Ascending aorta (tissue), 2 donors: ENCODE measurements around the gene AP3B1. TPM values are rescaled to one million over a fixed set of nuclear protein-coding genes. Genes with fewer than 3 reads are reported as not detected.

ENCODE experiments used
- DNase-seq, 2 donors: peaks; one replicate each; pipeline ENCODE4 v3.0.0-alpha.2; 2019; ENCODE audit warnings: low spot score in 2 of 2
- H3K27ac ChIP-seq, 2 donors: fragments of 200-600 bp; sonication (generic); one replicate each; pipeline ENCODE4 v1.5.1; 2016 to 2017; ENCODE audit warnings: mild to moderate bottlenecking in 1 of 2
- H3K27me3 ChIP-seq: fragments of 200-600 bp; sonication (generic); one replicate; pipeline ENCODE4 v1.5.1; 2017
- H3K36me3 ChIP-seq, 2 donors: fragments of 200-600 bp; sonication (generic); one replicate each; pipeline ENCODE4 v1.5.1; 2016
- H3K4me1 ChIP-seq, 2 donors: fragments of 200-600 bp; sonication (generic); one replicate each; pipeline ENCODE4 v1.5.1; 2016 to 2017; ENCODE audit warnings: mild to moderate bottlenecking in 1 of 2
- H3K4me3 ChIP-seq, 2 donors: fragments of 200-600 bp; sonication (generic); one replicate each; pipeline ENCODE4 v1.5.1; 2016 to 2017; ENCODE audit warnings: mild to moderate bottlenecking in 1 of 2
- H3K9me3 ChIP-seq, 2 donors: fragments of 200-600 bp; sonication (generic); one replicate each; pipeline ENCODE4 v1.5.1; 2016
- intact Hi-C: fragments of 100-400 bp; cut with DNase I; formaldehyde crosslinking; loops from one replicate; pipeline ENCODE4 v1.15.1; 2023
- total RNA-seq: library from RNA; depleted of rRNA; stranded (reverse); fragments of >200 nt; gene quantifications from one replicate; pipeline ENCODE4 v1.1.0, GENCODE V29; 2016
- TF ChIP-seq, protein P1 (sequence below), 3 experiments: fragments of 200-600 bp in 2 of 3; fragments of 450-650 bp in 1 of 3; sonication (generic) in 2 of 3; IDR thresholded peaks; one replicate each; pipeline ENCODE4 v1.5.1; 2016 to 2019; ENCODE audit warnings: antibody characterized with exemption in 3 of 3, mild to moderate bottlenecking in 1 of 3, moderate library complexity in 1 of 3

Gene AP3B1
- total RNA-seq, 1 donor from 2014 or later, result 37.3 TPM

DNA sequence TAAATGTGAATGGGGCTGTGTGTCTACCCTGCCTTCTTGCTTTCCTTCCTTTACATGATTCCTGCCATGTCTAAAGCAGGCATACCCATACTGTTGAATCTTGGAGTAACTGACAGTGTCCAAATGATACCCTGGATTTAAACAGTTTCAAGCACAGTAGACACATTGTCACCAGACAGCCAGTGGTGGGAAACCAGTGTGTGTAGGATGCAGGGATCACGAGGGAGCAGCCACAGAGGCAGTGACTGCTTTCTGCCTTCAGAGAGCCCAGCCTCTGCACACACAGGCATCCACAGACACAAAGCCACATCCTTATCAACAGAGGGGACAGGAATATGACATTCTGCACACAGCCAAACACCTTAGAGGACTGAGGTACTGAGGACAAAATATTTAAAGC lies 334.2 kb downstream of the AP3B1 start:
- Histone ChIP-seq H3K27ac (no peak overlapping the region), H3K27me3 (no peaks in the 10 kb centered on the region), H3K9me3 (no peaks in the 10 kb centered on the region), H3K4me3 (no peak overlapping the region), H3K36me3 (no peaks in the 10 kb centered on the region), H3K4me1 (no peaks in the 10 kb centered on the region)
- TF ChIP-seq, protein P1, sequence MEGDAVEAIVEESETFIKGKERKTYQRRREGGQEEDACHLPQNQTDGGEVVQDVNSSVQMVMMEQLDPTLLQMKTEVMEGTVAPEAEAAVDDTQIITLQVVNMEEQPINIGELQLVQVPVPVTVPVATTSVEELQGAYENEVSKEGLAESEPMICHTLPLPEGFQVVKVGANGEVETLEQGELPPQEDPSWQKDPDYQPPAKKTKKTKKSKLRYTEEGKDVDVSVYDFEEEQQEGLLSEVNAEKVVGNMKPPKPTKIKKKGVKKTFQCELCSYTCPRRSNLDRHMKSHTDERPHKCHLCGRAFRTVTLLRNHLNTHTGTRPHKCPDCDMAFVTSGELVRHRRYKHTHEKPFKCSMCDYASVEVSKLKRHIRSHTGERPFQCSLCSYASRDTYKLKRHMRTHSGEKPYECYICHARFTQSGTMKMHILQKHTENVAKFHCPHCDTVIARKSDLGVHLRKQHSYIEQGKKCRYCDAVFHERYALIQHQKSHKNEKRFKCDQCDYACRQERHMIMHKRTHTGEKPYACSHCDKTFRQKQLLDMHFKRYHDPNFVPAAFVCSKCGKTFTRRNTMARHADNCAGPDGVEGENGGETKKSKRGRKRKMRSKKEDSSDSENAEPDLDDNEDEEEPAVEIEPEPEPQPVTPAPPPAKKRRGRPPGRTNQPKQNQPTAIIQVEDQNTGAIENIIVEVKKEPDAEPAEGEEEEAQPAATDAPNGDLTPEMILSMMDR (IDR thresholded peaks at IDR 0.05), result no peak
- intact Hi-C loops, result no loop called here
- no peak for DNase-seq

DNA sequence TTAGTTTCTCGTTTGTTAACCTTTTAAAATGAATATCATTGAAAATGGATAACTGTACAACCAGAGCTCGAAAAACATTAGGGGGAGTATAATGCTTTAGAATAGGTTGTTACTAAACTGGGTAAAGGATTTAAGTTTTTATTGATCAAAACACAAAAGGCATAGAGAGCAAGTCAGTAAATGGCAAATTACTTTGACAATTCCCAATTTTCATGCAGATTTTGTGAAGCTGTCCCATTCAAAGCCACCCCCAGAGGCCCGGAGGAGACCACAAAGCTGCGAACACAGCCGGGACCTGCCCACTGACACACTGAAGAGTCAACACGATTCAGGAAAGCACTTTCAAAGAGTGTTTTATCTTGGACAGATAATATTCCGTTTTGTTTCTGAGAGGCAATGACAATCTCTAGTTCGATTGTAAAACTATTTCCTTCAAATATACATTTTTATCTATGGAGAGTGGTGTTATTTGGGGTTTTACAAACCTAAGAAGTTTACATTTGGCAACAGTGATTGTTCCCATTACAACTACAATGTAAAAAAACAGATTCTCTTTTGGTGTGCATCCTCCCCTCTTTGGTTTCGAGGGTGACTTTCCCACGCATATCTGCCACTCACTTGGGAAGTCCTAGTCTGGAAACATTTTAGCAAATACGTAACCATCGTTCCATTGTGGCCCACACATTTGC lies 335.7 kb downstream of the AP3B1 start:
- H3K9me3 ChIP-seq, result no peaks in the 10 kb centered on the region
- intact Hi-C loops, result no loop called here
- TF ChIP-seq, protein P1 (IDR thresholded peaks at IDR 0.05), result no peak
- H3K27ac ChIP-seq, result no peak overlapping the region
- DNase-seq, result no peak
- no peaks in the 10 kb centered on the region for H3K36me3 ChIP-seq
- no peaks in the 10 kb centered on the region for H3K4me1 ChIP-seq
- H3K4me3 ChIP-seq, result no peak overlapping the region
- no peaks in the 10 kb centered on the region for H3K27me3 ChIP-seq

DNA sequence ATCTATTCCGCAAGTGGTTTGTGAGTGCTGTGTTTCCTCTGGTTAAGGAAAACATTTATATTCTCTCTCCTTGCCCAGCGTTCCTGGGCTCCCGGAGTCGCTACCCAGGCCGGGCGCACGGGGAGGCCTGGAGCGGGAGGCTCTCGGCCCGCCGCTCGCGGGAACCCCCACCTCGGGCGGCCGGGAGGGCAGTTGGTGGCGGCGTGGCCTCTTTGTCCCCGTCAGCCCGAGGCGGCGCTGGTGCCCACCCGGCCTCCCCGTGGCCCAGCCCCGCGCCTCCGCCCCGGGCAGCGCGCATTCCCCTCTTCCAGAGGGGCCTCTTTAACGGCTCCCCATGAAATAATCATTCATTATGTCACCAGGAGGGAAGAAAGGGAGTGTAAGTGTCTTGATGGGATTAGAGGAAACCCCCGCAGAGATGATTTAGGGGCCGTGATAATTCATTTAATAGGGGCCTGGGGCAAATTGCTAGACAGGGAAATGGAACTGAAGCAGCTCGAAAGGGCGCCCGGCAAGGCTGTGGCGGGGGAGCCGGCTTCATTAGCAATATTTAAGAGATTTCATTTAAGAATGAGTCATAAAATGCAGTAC lies 336.5 kb downstream of the AP3B1 start:
- DNase-seq, result no peak
- intact Hi-C loops, result no loop called here
- no peaks in the 10 kb centered on the region for H3K36me3 ChIP-seq
- no peaks in the 10 kb centered on the region for H3K27me3 ChIP-seq
- no peaks in the 10 kb centered on the region for H3K4me1 ChIP-seq
- peak overlapping the region in 1 of 2 donors; percentile 18 for H3K4me3 ChIP-seq
- H3K27ac ChIP-seq, result no peak overlapping the region
- no peaks in the 10 kb centered on the region for H3K9me3 ChIP-seq
- TF ChIP-seq, protein P1 (IDR thresholded peaks at IDR 0.05), result no peak

DNA sequence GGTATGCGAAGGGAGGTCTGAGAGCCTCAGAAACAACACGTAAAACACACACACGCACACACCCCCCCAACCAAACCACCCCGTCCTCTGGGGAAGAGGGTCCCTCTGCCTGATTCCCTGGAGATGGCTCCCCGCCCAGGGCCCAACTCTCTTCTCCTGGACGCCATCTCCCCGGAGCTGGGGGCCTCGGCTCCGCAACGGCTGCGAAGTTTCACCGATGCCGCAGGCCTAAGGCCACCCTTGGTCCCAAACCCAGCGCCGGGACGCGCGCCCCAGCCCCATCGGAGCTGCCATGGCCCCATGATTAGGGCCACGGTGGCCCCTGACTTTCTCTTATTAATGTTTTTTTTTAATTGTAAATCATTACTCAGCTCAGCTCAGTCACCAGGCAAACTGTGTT lies 337.0 kb downstream of the AP3B1 start:
- no peak overlapping the region for H3K4me3 ChIP-seq
- intact Hi-C loops, result no loop called here

DNA sequence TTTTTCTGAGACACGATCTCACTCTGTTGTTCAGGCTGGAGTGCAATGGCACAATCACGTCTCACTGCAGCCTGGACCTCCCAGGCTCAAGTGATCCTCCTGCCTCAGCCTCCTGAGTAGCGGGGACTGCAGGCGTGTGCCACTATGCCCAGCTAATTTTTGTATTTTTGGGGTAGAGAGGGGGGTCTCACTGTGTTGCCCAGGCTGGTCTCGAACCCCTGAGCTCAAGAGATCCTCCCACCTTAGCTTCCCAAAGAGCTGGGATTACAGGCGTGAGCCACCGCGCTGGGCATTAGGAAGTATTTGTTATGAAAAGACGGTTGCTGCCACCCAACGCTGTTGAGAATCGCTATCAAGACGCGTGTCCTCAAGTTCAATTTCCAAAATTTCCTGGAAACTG lies 337.4 kb downstream of the AP3B1 start:
- H3K27me3 ChIP-seq, result no peaks in the 10 kb centered on the region
- no peaks in the 10 kb centered on the region for H3K9me3 ChIP-seq
- TF ChIP-seq, protein P1 (IDR thresholded peaks at IDR 0.05), result no peak
- H3K27ac ChIP-seq, result no peak overlapping the region
- no peaks in the 10 kb centered on the region for H3K36me3 ChIP-seq
- no peak for DNase-seq
- intact Hi-C loops, result no loop called here
- no peaks in the 10 kb centered on the region for H3K4me1 ChIP-seq
- no peak overlapping the region for H3K4me3 ChIP-seq

More for the DNA sequence above, 337.0 kb downstream of the AP3B1 start:
- Histone ChIP-seq H3K4me1 (no peaks in the 10 kb centered on the region), H3K27me3 (no peaks in the 10 kb centered on the region), H3K36me3 (no peaks in the 10 kb centered on the region), H3K9me3 (no peaks in the 10 kb centered on the region), H3K27ac (no peak overlapping the region)
- DNase-seq, result no peak
- TF ChIP-seq, protein P1 (IDR thresholded peaks at IDR 0.05), result no peak
